ENCODE measurements around the gene CNTNAP2.

- TF ChIP-seq POLR2A (IDR thresholded peaks at IDR 0.05; ENCODE audit: low read length) (no peak), GATA1 (IDR thresholded peaks at IDR 0.05; ENCODE audit: low read depth, low read length) (no peak)
Measured at GRCh38 chr7:146636033-146636356, 519.4 kb downstream of the CNTNAP2 start.
